ENCODE measurements around the gene GNG12.

The GNG12 gene

GRCh38 chr1:67832737-67833601 is at the start of gene GNG12:
Gene GNG12 (minus strand): TSS chr1:67833467. CDS start chr1:67707686, 125,781 bp downstream.
- DNase-seq: no peak

- DNase-seq: no peak
Measured at GRCh38 chr1:67882196-67882958, 49.1 kb upstream of the GNG12 start.

GRCh38 chr1:67880056-67880601 is 46.9 kb upstream of the GNG12 start:
- DNase-seq: no peak

GRCh38 chr1:67879485-67879884 is 46.2 kb upstream of the GNG12 start:
- DNase-seq: no peak

GRCh38 chr1:67874501-67875111 is 41.3 kb upstream of the GNG12 start:
- DNase-seq: no peak

GRCh38 chr1:67869233-67869632 is 36.0 kb upstream of the GNG12 start:
- DNase-seq: no peak

- DNase-seq: no peak
Measured at GRCh38 chr1:67863637-67864036, 30.4 kb upstream of the GNG12 start.

- DNase-seq: no peak
Measured at GRCh38 chr1:67862685-67863084, 29.4 kb upstream of the GNG12 start.

GRCh38 chr1:67861856-67862516 is 28.7 kb upstream of the GNG12 start:
- no peak for DNase-seq

- no peak for DNase-seq
Measured at GRCh38 chr1:67860776-67861175, 27.5 kb upstream of the GNG12 start.

- DNase-seq: no peak
Measured at GRCh38 chr1:67856921-67857320, 23.7 kb upstream of the GNG12 start.

- DNase-seq: no peak
Measured at GRCh38 chr1:67855961-67856360, 22.7 kb upstream of the GNG12 start.

- no peak for DNase-seq
Measured at GRCh38 chr1:67855444-67855843, 22.2 kb upstream of the GNG12 start.

- no peak for DNase-seq
Measured at GRCh38 chr1:67853704-67854103, 20.4 kb upstream of the GNG12 start.

GRCh38 chr1:67851800-67852199 is 18.5 kb upstream of the GNG12 start:
- no peak for DNase-seq

- no peak for DNase-seq
Measured at GRCh38 chr1:67850611-67851075, 17.4 kb upstream of the GNG12 start.

- no peak for DNase-seq
Measured at GRCh38 chr1:67850151-67850551, 16.9 kb upstream of the GNG12 start.

- no peak for DNase-seq
Measured at GRCh38 chr1:67847466-67847865, 14.2 kb upstream of the GNG12 start.

GRCh38 chr1:67846538-67846937 is 13.3 kb upstream of the GNG12 start:
- DNase-seq: no peak

GRCh38 chr1:67844988-67845387 is 11.7 kb upstream of the GNG12 start:
- DNase-seq: no peak

GRCh38 chr1:67843746-67844145 is 10.5 kb upstream of the GNG12 start:
- no peak for DNase-seq

GRCh38 chr1:67843331-67843730 is 10.1 kb upstream of the GNG12 start:
- no peak for DNase-seq

- DNase-seq: no peak
Measured at GRCh38 chr1:67840449-67840848, 7.2 kb upstream of the GNG12 start.
